HG03432 (cell line): ENCODE measurements around the gene OGFOD3.
"Not testable (repeated sequence)": the region's sequence is repeated elsewhere in the genome, so short reads cannot be mapped to it uniquely, and the experiment has no call there.

Experiments
- ATAC-seq: cut with Tn5 transposase; IDR thresholded peaks from one replicate; pipeline ENCODE4 v1.9.1; 2021; ENCODE audit warnings: mild to moderate bottlenecking, moderate library complexity; ENCODE audit not compliant: unreplicated experiment

The OGFOD3 gene

GRCh38 chr17:82356845-82357355, 61.5 kb downstream of the OGFOD3 start:
- no peak for ATAC-seq

- no peak for ATAC-seq
These were observed 62.5 kb downstream of the OGFOD3 start for GRCh38 chr17:82355770-82356427.

- ATAC-seq, result no peak
These were observed 63.5 kb downstream of the OGFOD3 start for GRCh38 chr17:82354804-82355308.

GRCh38 chr17:82353484-82353883, 64.9 kb downstream of the OGFOD3 start:
- no peak for ATAC-seq

GRCh38 chr17:82351713-82352488, 66.5 kb downstream of the OGFOD3 start:
- ATAC-seq, result peak; percentile 44

- no peak for ATAC-seq
These were observed 67.1 kb downstream of the OGFOD3 start for GRCh38 chr17:82351254-82351712.

GRCh38 chr17:82350182-82351030, 68.0 kb downstream of the OGFOD3 start:
- no peak for ATAC-seq

GRCh38 chr17:82349287-82349701, 69.1 kb downstream of the OGFOD3 start:
- ATAC-seq, result no peak

- no peak for ATAC-seq
These were observed 69.5 kb downstream of the OGFOD3 start for GRCh38 chr17:82348866-82349265.

- ATAC-seq, result no peak
These were observed 70.0 kb downstream of the OGFOD3 start for GRCh38 chr17:82348434-82348833.

GRCh38 chr17:82347994-82348393, 70.4 kb downstream of the OGFOD3 start:
- ATAC-seq, result not testable (repeated sequence)

GRCh38 chr17:82346342-82347300, 71.8 kb downstream of the OGFOD3 start:
- ATAC-seq, result no peak

GRCh38 chr17:82345151-82345976, 73.0 kb downstream of the OGFOD3 start:
- no peak for ATAC-seq

GRCh38 chr17:82344175-82344907, 74.0 kb downstream of the OGFOD3 start:
- ATAC-seq, result no peak

GRCh38 chr17:82343560-82343959, 74.8 kb downstream of the OGFOD3 start:
- no peak for ATAC-seq

- no peak for ATAC-seq
These were observed 75.9 kb downstream of the OGFOD3 start for GRCh38 chr17:82342361-82343079.
